Kidney (tissue), 14 donors: ENCODE data around the gene CYB561D2. TPM values are rescaled to one million over a fixed set of nuclear protein-coding genes. Genes with fewer than 3 reads are reported as not detected.
A peak's percentile ranks its signal among the peaks of the same experiment; 100 is the strongest.

Experiments
- DNase-seq, 5 donors: peaks; one replicate each; pipeline ENCODE4 v3.0.0-alpha.2; 2013 to 2020
- FAIRE-seq: peaks from 2 replicates; lab custom pipeline; 2012; peaks lifted over from hg19 to GRCh38; lab: Jason Lieb, UNC
- H3K27ac ChIP-seq, 2 donors: one replicate each; pipeline ENCODE4 v1.7.0; 2013; ENCODE audit warnings: low read depth in 2 of 2, low read length in 2 of 2, inconsistent platforms in 1 of 2
- H3K27me3 ChIP-seq: one replicate; pipeline ENCODE4 v1.7.1; 2013; ENCODE audit warnings: low read length, inconsistent platforms; ENCODE audit not compliant: control insufficient read depth, insufficient read depth
- H3K36me3 ChIP-seq, 3 donors: one replicate each; pipeline versions ENCODE4 v1.7.0 to v1.7.1; 2013; ENCODE audit warnings: low read length in 3 of 3, control low read depth in 1 of 3, inconsistent platforms in 1 of 3; ENCODE audit not compliant: insufficient read depth in 3 of 3, control insufficient read depth in 2 of 3
- H3K4me1 ChIP-seq, 3 donors: one replicate each; pipeline versions ENCODE4 v1.7.0 to v1.7.1; 2013; ENCODE audit warnings: low read length in 3 of 3, inconsistent platforms in 1 of 3, low read depth in 1 of 3; ENCODE audit not compliant: control insufficient read depth in 2 of 3, insufficient read depth in 2 of 3
- H3K4me3 ChIP-seq, 3 donors: one replicate each; pipeline versions ENCODE4 v1.7.0 to v1.8.1; 2013; ENCODE audit warnings: low read length in 3 of 3, control low read depth in 1 of 3, inconsistent platforms in 1 of 3
- H3K9ac ChIP-seq, 3 donors: one replicate each; pipeline versions ENCODE4 v1.7.0 to v1.7.1; 2013; ENCODE audit warnings: low read length in 3 of 3, control low read depth in 1 of 3, inconsistent platforms in 1 of 3
- H3K9me3 ChIP-seq, 3 donors: one replicate each; pipeline versions ENCODE4 v1.7.0 to v1.7.1; 2013; ENCODE audit warnings: low read length in 3 of 3, control low read depth in 1 of 3, inconsistent platforms in 1 of 3; ENCODE audit not compliant: control insufficient read depth in 2 of 3, insufficient read depth in 1 of 3
- CTCF ChIP-seq: IDR thresholded peaks from 3 replicates; pipeline ENCODE4 v1.5.1; 2012; ENCODE audit warnings: mild to moderate bottlenecking, moderate library complexity, borderline replicate concordance; ENCODE audit not compliant: insufficient read depth; ENCODE audit errors: extremely low read depth
- intact Hi-C: fragments of 100-400 bp; cut with DNase I; formaldehyde crosslinking; loops from one replicate; pipeline ENCODE4 v1.11.1; 2022
- polyA plus RNA-seq: library from polyadenylated mRNA; stranded (reverse); fragments of 350-450 nt; fragmentation: Illumina TruSeq; extraction: RNeasy Lipid Tissue Mini Kit (QIAGEN cat#74804); gene quantifications from one replicate; pipeline ENCODE4 v1.2.3, GENCODE V29; 2014; ENCODE audit warnings: low read depth, low replicate concordance; ENCODE audit not compliant: insufficient read depth
- total RNA-seq: library from RNA; stranded (reverse); fragmentation: NEBNext Ultra II Directional; extraction: Animal tissue kit (Norgen Biotek cat#: 25700); gene quantifications from one replicate; pipeline ENCODE4 v1.2.1, GENCODE V29; 2021
- donor health status: control.
- donor health status: control.
- donor health status: control.
- donor health status: control.
- donor health status: control.
- donor health status: DM: yes; HTN: yes; CAD: no.
- donor health status: Normal renal cell carcinoma (clear cell type).

Gene CYB561D2
- total and polyA plus RNA-seq, 2 donors from 2014 or later = 28.5 to 38.8 TPM

DNA sequence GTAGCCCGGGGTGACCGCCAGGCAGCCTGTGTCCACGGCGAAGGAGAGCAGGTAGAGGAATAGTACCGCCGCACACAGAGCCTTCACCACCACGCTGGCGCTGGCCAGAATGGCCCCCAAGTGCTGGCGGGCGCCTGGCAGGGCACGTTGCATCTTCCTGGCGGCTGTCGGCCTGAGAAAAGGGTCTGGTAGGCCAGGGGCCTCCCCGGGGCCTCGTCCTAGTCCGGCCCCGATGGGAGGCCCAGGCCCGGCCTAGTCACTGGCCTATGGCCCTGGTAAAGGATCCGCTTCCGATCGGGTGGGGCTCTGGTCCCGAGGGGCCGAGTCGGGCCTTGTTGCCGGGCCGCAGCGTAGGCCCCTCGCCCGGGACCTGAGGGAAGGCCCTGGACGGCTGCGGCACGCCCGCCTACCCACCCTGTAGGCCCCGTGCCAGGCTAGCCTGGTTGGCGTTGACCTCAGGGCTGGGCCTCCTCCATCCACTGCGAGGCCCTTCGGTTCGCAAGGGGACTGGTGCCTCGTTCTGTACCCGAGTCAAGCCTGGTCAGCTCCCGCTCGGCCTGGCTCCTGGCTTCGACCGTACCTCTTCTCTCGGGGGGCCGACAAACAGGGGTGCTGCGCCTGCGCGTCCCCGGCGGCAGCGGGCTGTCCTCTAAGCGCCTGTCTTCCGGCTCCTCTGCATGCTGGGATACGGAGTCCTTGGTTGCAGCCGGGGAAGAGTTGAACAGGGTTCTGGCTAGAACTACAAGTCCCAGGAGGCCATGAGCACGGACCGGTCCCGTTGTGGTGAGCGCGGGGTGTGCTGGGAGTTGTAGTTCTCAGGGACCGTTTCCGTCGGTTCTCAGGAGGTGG is 8.5 kb downstream of the CYB561D2 start, which contains the start of gene TMEM115:
TMEM115 (minus strand) TSS at position 611 of the 849 bp plus-strand sequence; CDS start at position 153, 458 bp downstream.
- H3K4me1 ChIP-seq = peaks cover 0 to 43% (median 26%) of the 10 kb centered on the region in 3 donors
- intact Hi-C loops = no loop called here

GRCh38 chr3:50359760-50360110 is 9.1 kb downstream of the CYB561D2 start:
- Histone ChIP-seq H3K4me1 (peaks cover 0 to 47% (median 26%) of the 10 kb centered on the region in 3 donors), H3K9ac (no peak overlapping the region), H3K36me3 (peaks cover 3 to 17% (median 8%) of the 10 kb centered on the region in 3 donors), H3K9me3 (no peaks in the 10 kb centered on the region), H3K4me3 (peak overlapping the region; percentile 41 to 86 (median 45)), H3K27ac (no peak overlapping the region), H3K27me3 (no peaks in the 10 kb centered on the region)
- no peak for TF ChIP-seq CTCF
- DNase-seq (no peak), FAIRE-seq (no peak)
- intact Hi-C loops = no loop called here

More for the DNA sequence above, 8.5 kb downstream of the CYB561D2 start, which contains the start of gene TMEM115:
- FAIRE-seq (peak; percentile 86), DNase-seq (peak; percentile 97 to 99 (median 98))
- Histone ChIP-seq H3K9ac (peak within 1 kb of the TSS; percentile 58 to 94 (median 89)), H3K4me3 (peak within 1 kb of the TSS; percentile 72 to 87 (median 86)), H3K27me3 (no peaks in the 10 kb centered on the region), H3K9me3 (no peaks in the 10 kb centered on the region), H3K36me3 (peaks cover 3 to 23% (median 8%) of the 10 kb centered on the region in 3 donors), H3K27ac (peak within 1 kb of the TSS; percentile 85 to 91)
- no peak for TF ChIP-seq CTCF

GRCh38 chr3:50364573-50365079 is 14.0 kb downstream of the CYB561D2 start:
- intact Hi-C loops = no loop called here
- Histone ChIP-seq H3K27ac (no peak overlapping the region), H3K27me3 (no peaks in the 10 kb centered on the region), H3K4me3 (peak overlapping the region in 2 of 3 donors; percentile 38 to 72), H3K9ac (peak overlapping the region in 1 of 3 donors; percentile 3), H3K9me3 (no peaks in the 10 kb centered on the region), H3K4me1 (peaks cover 0 to 19% (median 0%) of the 10 kb centered on the region in 3 donors), H3K36me3 (no peaks in the 10 kb centered on the region)
- TF ChIP-seq CTCF = no peak
- FAIRE-seq (no peak), DNase-seq (peak in 1 of 5 donors; percentile 87)
